Testis (tissue), 2 donors: ENCODE measurements around the gene INPP4A.

Experiments
- POLR2A ChIP-seq: fragments of 450-650 bp; IDR thresholded peaks from one replicate; pipeline ENCODE4 v1.6.1; 2017; ENCODE audit warnings: antibody characterized with exemption, mild to moderate bottlenecking, moderate library complexity
- TF ChIP-seq, protein P1 (sequence below), 3 experiments: fragments of 450-650 bp in 2 of 3; fragments of 200-600 bp in 1 of 3; sonication (generic) in 1 of 3; IDR thresholded peaks; one replicate each; pipeline ENCODE4 v1.5.1; 2016 to 2019; ENCODE audit warnings: antibody characterized with exemption in 3 of 3, mild to moderate bottlenecking in 2 of 3, moderate library complexity in 1 of 3

DNA sequence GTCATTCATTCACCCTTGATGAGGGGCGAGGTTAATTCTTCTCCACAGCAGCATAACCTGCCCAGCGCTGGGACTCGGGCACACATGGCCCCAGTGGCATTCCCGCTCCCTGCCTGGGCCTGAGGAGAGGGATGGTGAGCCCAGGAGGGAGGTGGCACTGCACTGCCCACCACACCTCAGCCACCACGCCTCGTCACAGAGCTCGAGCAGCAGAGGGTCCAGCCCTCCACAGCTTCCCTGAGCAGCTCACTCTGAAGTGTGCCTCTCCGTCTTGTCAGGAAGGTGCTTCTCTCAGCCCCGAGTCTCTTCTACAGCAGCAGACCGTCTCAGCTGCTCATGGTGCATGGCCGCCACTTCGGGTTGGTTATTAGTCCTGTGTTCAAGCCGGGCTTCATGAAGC is 128.8 kb downstream of the INPP4A start:
- TF ChIP-seq POLR2A, result no peak
- TF ChIP-seq, protein P1, sequence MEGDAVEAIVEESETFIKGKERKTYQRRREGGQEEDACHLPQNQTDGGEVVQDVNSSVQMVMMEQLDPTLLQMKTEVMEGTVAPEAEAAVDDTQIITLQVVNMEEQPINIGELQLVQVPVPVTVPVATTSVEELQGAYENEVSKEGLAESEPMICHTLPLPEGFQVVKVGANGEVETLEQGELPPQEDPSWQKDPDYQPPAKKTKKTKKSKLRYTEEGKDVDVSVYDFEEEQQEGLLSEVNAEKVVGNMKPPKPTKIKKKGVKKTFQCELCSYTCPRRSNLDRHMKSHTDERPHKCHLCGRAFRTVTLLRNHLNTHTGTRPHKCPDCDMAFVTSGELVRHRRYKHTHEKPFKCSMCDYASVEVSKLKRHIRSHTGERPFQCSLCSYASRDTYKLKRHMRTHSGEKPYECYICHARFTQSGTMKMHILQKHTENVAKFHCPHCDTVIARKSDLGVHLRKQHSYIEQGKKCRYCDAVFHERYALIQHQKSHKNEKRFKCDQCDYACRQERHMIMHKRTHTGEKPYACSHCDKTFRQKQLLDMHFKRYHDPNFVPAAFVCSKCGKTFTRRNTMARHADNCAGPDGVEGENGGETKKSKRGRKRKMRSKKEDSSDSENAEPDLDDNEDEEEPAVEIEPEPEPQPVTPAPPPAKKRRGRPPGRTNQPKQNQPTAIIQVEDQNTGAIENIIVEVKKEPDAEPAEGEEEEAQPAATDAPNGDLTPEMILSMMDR (IDR thresholded peaks at IDR 0.05), result no peak
